DND-41 (cell line): ENCODE results near the gene PLEKHM1.
A peak's percentile ranks its signal among the peaks of the same experiment; 100 is the strongest.

ENCODE experiments used
- ATAC-seq: fragments of 200-7000 bp; cut with Tn5 transposase; 3 replicates; pipeline ENCODE4 v1.9.1; 2021; ENCODE audit warnings: low read depth; ENCODE audit not compliant: insufficient read depth
- DNase-seq: peaks from one replicate; pipeline ENCODE4 v3.0.0-alpha.2; 2020
- H2AFZ ChIP-seq: 2 replicates; pipeline ENCODE4 v1.6.0; 2012; ENCODE audit warnings: low read depth, low read length
- H3K27ac ChIP-seq: 2 replicates; pipeline ENCODE4 v1.5.1; 2012; ENCODE audit warnings: low read length, inconsistent platforms
- H3K27me3 ChIP-seq: fragments of 200-600 bp; sonication (generic); 2 replicates; pipeline ENCODE4 v1.6.0; 2012; ENCODE audit warnings: low read length, mild to moderate bottlenecking, inconsistent platforms; ENCODE audit not compliant: insufficient read depth, poor library complexity
- H3K36me3 ChIP-seq: 2 replicates; pipeline ENCODE4 v1.5.1; 2012; ENCODE audit warnings: low read length, inconsistent platforms; ENCODE audit not compliant: insufficient read depth
- H3K4me1 ChIP-seq: 2 replicates; pipeline ENCODE4 v1.5.1; 2012; ENCODE audit warnings: mild to moderate bottlenecking, low read length; ENCODE audit not compliant: insufficient read depth
- H3K4me2 ChIP-seq: 2 replicates; pipeline ENCODE4 v1.6.0; 2012; ENCODE audit warnings: mild to moderate bottlenecking, moderate library complexity, low read length, inconsistent platforms; ENCODE audit not compliant: insufficient read depth
- H3K4me3 ChIP-seq, 2 experiments: fragments of 200-600 bp in 1 of 2; shearing (Covaris generic) in 1 of 2; 2 replicates each; pipeline ENCODE4 v1.5.1; 2012 to 2016; ENCODE audit warnings: inconsistent platforms in 2 of 2, low read length in 2 of 2, mild to moderate bottlenecking in 2 of 2, low read depth in 1 of 2, moderate library complexity in 1 of 2
- H3K79me2 ChIP-seq: 2 replicates; pipeline ENCODE4 v1.6.0; 2012; ENCODE audit warnings: low read length, inconsistent platforms; ENCODE audit not compliant: insufficient read depth
- H3K9ac ChIP-seq: 2 replicates; pipeline ENCODE4 v1.6.0; 2012; ENCODE audit warnings: low read depth, mild to moderate bottlenecking, inconsistent platforms, low read length, moderate library complexity
- H3K9me3 ChIP-seq: 2 replicates; pipeline ENCODE4 v1.5.1; 2012; ENCODE audit warnings: low read length, moderate library complexity, mild to moderate bottlenecking, inconsistent platforms; ENCODE audit not compliant: insufficient read depth, severe bottlenecking
- H4K20me1 ChIP-seq: 2 replicates; pipeline ENCODE4 v1.6.0; 2012; ENCODE audit warnings: low read length; ENCODE audit not compliant: insufficient read depth
- EZH2 ChIP-seq: IDR thresholded peaks from 3 replicates; pipeline ENCODE4 v1.6.1; 2012; ENCODE audit warnings: borderline replicate concordance, low read depth, mild to moderate bottlenecking, moderate library complexity, low read length, inconsistent platforms; ENCODE audit not compliant: severe bottlenecking
- TF ChIP-seq, protein P1 (sequence below): IDR thresholded peaks from 2 replicates; pipeline ENCODE4 v1.5.1; 2012; ENCODE audit warnings: borderline replicate concordance, low read length, moderate library complexity, mild to moderate bottlenecking; ENCODE audit not compliant: poor library complexity, severe bottlenecking; ENCODE audit errors: extremely low read depth

Gene PLEKHM1

DNA sequence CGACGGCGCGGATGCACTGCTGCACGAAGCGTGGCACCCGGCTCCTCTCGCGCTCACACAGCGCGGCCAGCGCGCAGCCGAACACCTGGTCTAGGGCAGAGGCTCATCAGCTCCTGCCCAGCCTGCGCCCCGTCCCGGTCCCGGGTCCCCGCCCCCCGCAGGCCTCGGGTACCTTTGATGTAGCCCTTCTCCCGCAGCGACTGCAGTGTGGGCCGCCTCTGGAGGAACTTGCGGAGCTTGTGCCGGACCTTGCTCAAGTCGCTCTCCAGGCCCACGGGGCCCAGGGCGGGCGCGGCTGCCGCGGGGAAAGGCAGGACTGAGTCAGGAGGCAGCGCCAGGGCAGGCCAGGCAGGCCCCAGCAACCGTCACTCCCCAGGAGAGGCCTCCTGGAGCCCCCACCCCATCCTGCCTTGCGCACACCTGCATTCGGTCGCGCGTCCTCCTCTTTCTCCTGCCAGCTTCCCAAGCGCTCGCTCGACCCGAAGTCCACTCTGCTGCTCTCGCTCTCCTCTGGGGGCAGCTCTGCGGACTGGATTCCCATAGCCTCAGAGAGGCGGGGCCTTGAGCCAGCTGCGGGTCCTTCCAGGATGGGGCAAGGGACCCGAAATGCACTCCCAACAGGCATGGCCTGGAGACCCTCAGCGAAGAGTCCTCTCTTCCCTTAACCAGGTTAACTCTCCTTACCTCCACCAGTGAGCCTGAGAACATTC is 93.9 kb downstream of the PLEKHM1 start:
- Histone ChIP-seq H3K79me2 (no peaks in the 10 kb centered on the region), H3K4me2 (no peak overlapping the region), H3K27ac (no peak overlapping the region), H4K20me1 (peaks cover 16% of the 10 kb centered on the region), H3K4me3 (no peak overlapping the region), H2AFZ (no peak overlapping the region), H3K4me1 (no peaks in the 10 kb centered on the region), H3K9ac (no peak overlapping the region), H3K36me3 (peaks cover 73% of the 10 kb centered on the region), H3K9me3 (no peaks in the 10 kb centered on the region), H3K27me3 (no peaks in the 10 kb centered on the region)
- ATAC-seq (no peak; the same call in 2 of the 3 replicates), DNase-seq (no peak)
- TF ChIP-seq EZH2: no peak
- TF ChIP-seq, protein P1, sequence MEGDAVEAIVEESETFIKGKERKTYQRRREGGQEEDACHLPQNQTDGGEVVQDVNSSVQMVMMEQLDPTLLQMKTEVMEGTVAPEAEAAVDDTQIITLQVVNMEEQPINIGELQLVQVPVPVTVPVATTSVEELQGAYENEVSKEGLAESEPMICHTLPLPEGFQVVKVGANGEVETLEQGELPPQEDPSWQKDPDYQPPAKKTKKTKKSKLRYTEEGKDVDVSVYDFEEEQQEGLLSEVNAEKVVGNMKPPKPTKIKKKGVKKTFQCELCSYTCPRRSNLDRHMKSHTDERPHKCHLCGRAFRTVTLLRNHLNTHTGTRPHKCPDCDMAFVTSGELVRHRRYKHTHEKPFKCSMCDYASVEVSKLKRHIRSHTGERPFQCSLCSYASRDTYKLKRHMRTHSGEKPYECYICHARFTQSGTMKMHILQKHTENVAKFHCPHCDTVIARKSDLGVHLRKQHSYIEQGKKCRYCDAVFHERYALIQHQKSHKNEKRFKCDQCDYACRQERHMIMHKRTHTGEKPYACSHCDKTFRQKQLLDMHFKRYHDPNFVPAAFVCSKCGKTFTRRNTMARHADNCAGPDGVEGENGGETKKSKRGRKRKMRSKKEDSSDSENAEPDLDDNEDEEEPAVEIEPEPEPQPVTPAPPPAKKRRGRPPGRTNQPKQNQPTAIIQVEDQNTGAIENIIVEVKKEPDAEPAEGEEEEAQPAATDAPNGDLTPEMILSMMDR: no peak

DNA sequence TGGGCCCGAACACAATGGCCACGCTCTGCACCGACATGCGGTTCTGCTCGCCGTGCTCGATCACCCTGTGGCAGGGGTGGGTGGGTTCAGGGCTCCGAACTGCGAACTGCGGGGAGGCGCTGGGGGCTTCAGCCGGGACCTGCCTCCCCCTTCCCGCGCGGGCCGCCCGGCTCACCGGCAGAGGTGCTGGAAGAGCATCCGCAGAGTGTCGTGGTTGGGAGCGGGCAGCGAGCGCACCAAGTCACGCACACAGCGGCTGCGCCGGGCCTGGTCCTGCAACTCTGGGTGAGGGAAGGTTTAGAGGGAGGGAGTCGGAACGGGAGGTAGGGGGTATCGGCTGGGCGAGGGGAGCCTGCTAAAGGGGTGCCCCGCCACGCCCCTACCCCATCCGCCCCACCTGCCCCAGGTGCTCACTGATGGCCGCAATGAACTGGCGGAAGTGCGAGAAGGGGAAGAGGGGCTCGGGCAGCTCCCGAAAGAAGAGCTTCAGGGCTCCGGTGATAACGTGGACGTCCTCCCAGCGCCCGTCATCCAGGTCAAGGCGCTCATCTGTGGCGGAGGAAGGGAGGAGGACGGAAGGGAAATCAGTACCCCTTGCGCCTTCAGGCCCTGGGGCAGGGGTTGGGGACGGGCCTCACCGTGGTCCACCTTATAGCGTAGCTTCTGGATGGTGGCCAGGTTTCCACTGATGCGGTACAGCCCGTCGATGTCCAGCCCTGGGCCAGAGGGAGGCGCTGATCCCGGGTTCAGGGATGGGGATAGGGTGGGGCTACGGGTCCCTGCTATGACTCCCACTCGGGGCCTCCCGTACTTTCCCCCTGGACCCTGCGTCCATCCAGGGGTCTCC is 94.7 kb downstream of the PLEKHM1 start:
- no peak overlapping the region for H3K4me2 ChIP-seq
- DNase-seq: no peak

GRCh38 chr17:45394913-45395568 is 95.5 kb downstream of the PLEKHM1 start:
- no peak overlapping the region for H3K9ac ChIP-seq

More for the DNA sequence above, 94.7 kb downstream of the PLEKHM1 start:
- Histone ChIP-seq H3K79me2 (no peaks in the 10 kb centered on the region), H3K9ac (no peak overlapping the region), H3K36me3 (peaks cover 65% of the 10 kb centered on the region), H4K20me1 (peaks cover 16% of the 10 kb centered on the region), H3K27ac (no peak overlapping the region), H3K4me1 (no peaks in the 10 kb centered on the region), H3K4me3 (no peak overlapping the region), H3K9me3 (no peaks in the 10 kb centered on the region), H2AFZ (no peak overlapping the region), H3K27me3 (no peaks in the 10 kb centered on the region)
- TF ChIP-seq, protein P1: no peak
- TF ChIP-seq EZH2: no peak
- ATAC-seq: no peak; the same call in 2 of the 3 replicates

More at GRCh38 chr17:45394913-45395568, 95.5 kb downstream of the PLEKHM1 start:
- Histone ChIP-seq H3K36me3 (peaks cover 57% of the 10 kb centered on the region), H3K27ac (no peak overlapping the region), H3K4me3 (no peak overlapping the region), H2AFZ (no peak overlapping the region), H3K4me2 (no peak overlapping the region), H3K79me2 (no peaks in the 10 kb centered on the region), H3K27me3 (no peaks in the 10 kb centered on the region), H4K20me1 (peaks cover 16% of the 10 kb centered on the region), H3K4me1 (no peaks in the 10 kb centered on the region), H3K9me3 (no peaks in the 10 kb centered on the region)
- no peak for TF ChIP-seq EZH2
- TF ChIP-seq, protein P1: peak; percentile 87
- ATAC-seq (peak; percentile 71), DNase-seq (peak; percentile 63)
